HepG2 (cell line): ENCODE measurements around the gene FGFR4. TPM values are rescaled to one million over a fixed set of nuclear protein-coding genes. Genes with fewer than 3 reads are reported as not detected.

Source experiments
- ASH2L ChIP-seq: fragments of 300-600, 200-600 bp; sonication (generic); IDR thresholded peaks from 2 replicates; pipeline ENCODE4 v1.7.0; 2017; ENCODE audit warnings: low read depth, mild to moderate bottlenecking, moderate library complexity, mixed read lengths, low read length; ENCODE audit not compliant: insufficient read length
- ATF7 ChIP-seq, 2 experiments: fragments of 450-650 bp in 1 of 2; sonication (generic) in 1 of 2; formaldehyde crosslinking in 1 of 2; IDR thresholded peaks; 2 replicates each; pipeline versions ENCODE4 v1.4.0 to v1.6.1; 2016 to 2020; ENCODE audit warnings: antibody characterized with exemption in 1 of 2, mild to moderate bottlenecking in 1 of 2, missing genetic modification reagents in 1 of 2
- CEBPG ChIP-seq: IDR thresholded peaks from 2 replicates; pipeline ENCODE4 v1.6.1; 2016
- DR1 ChIP-seq: sonication (generic); formaldehyde crosslinking; IDR thresholded peaks from 2 replicates; pipeline ENCODE4 v1.8.0; 2021; ENCODE audit warnings: mild to moderate bottlenecking, missing genetic modification reagents, inconsistent platforms
- FOSL1 ChIP-seq: sonication (generic); formaldehyde crosslinking; IDR thresholded peaks from 2 replicates; pipeline ENCODE4 v1.9.0; 2021; ENCODE audit warnings: missing genetic modification reagents, borderline replicate concordance
- GATAD1 ChIP-seq: IDR thresholded peaks from 2 replicates; pipeline ENCODE4 v1.6.1; 2016; ENCODE audit warnings: missing genetic modification reagents, missing compliant biosample characterization
- GATAD2A ChIP-seq: IDR thresholded peaks from 2 replicates; pipeline ENCODE4 v1.6.1; 2016
- HNF1A ChIP-seq, 2 experiments: sonication (generic) in 1 of 2; formaldehyde crosslinking in 1 of 2; IDR thresholded peaks; 2 replicates each; pipeline versions ENCODE4 v1.4.0 to v1.6.1; 2016 to 2020; ENCODE audit warnings: borderline replicate concordance in 1 of 2, low read depth in 1 of 2, mild to moderate bottlenecking in 1 of 2, missing genetic modification reagents in 1 of 2
- JUNB ChIP-seq: sonication (generic); formaldehyde crosslinking; IDR thresholded peaks from 2 replicates; pipeline ENCODE4 v1.8.0; 2022; ENCODE audit warnings: missing genetic modification reagents, mild to moderate bottlenecking, borderline replicate concordance
- JUND ChIP-seq: sonication (generic); formaldehyde crosslinking; IDR thresholded peaks from 2 replicates; pipeline ENCODE4 v1.8.0; 2022; ENCODE audit warnings: mild to moderate bottlenecking, missing genetic modification reagents
- KDM6A ChIP-seq: IDR thresholded peaks from 2 replicates; pipeline ENCODE4 v1.6.1; 2016; ENCODE audit warnings: low read depth
- MYNN ChIP-seq: sonication (generic); formaldehyde crosslinking; IDR thresholded peaks from 2 replicates; pipeline ENCODE4 v1.4.0; 2020; ENCODE audit warnings: mild to moderate bottlenecking, low read depth, missing genetic modification reagents
- RBFOX2 ChIP-seq: fragments of 200-400 bp; formaldehyde crosslinking; IDR thresholded peaks from 2 replicates; pipeline ENCODE4 v1.6.1; 2017; ENCODE audit warnings: low read depth, mild to moderate bottlenecking, low read length
- RNF2 ChIP-seq: fragments of 450-650 bp; conservative IDR thresholded peaks from 2 replicates; pipeline ENCODE4 v1.6.1; 2016; ENCODE audit warnings: low read depth
- SUZ12 ChIP-seq: fragments of 150-350 bp; IDR thresholded peaks from 2 replicates; pipeline ENCODE4 v1.6.1; 2014; ENCODE audit warnings: low read depth, low read length
- TP53 ChIP-seq: sonication (generic); formaldehyde crosslinking; conservative IDR thresholded peaks from 2 replicates; pipeline ENCODE4 v1.4.0; 2020; ENCODE audit warnings: missing genetic modification reagents
- ZBTB44 ChIP-seq: sonication (generic); formaldehyde crosslinking; IDR thresholded peaks from 2 replicates; pipeline ENCODE4 v1.4.0; 2020; ENCODE audit warnings: missing genetic modification reagents
- ZFP37 ChIP-seq: sonication (generic); formaldehyde crosslinking; IDR thresholded peaks from 2 replicates; pipeline ENCODE4 v1.4.0; 2020; ENCODE audit warnings: missing genetic modification reagents, borderline replicate concordance
- ZNF24 ChIP-seq: fragments of 450-650 bp; IDR thresholded peaks from 2 replicates; pipeline ENCODE4 v1.6.1; 2017; ENCODE audit warnings: antibody characterized with exemption, mild to moderate bottlenecking
- ZNF354B ChIP-seq: sonication (generic); formaldehyde crosslinking; IDR thresholded peaks from 2 replicates; pipeline ENCODE4 v1.8.0; 2022; ENCODE audit warnings: mild to moderate bottlenecking, missing genetic modification reagents
- ZNF672 ChIP-seq: sonication (generic); formaldehyde crosslinking; IDR thresholded peaks from 2 replicates; pipeline ENCODE4 v1.8.1; 2022; ENCODE audit warnings: missing genetic modification reagents
- ZUFSP ChIP-seq: sonication (generic); formaldehyde crosslinking; IDR thresholded peaks from 2 replicates; pipeline ENCODE4 v1.9.0; 2021; ENCODE audit warnings: missing genetic modification reagents, mild to moderate bottlenecking, borderline replicate concordance
- polyA plus RNA-seq, 8 experiments: library from polyadenylated mRNA; depleted of rRNA in 3 of 8; stranded (reverse) in 7 of 8; unstranded in 1 of 8; fragments of >200 nt; fragmentation: Illumina TruSeq in 4 of 8; extraction: Trizol in 4 of 8; gene quantifications; 2 replicates each; pipeline versions ENCODE4 v1.2.1 to v1.2.3, GENCODE V29; 2011 to 2016; ENCODE audit warnings: low read depth in 4 of 8, missing spikeins in 1 of 8, mixed read lengths in 1 of 8; ENCODE audit not compliant: insufficient read depth in 1 of 8
- total RNA-seq, 5 experiments: library from RNA; depleted of rRNA; stranded (reverse); fragments of >200 nt; fragmentation: Illumina TruSeq; extraction: Trizol; gene quantifications; 2 replicates each; pipeline ENCODE4 v1.2.3, GENCODE V29; 2016; ENCODE audit warnings: low read depth in 1 of 5

The FGFR4 gene
- total and polyA plus RNA-seq, 2 of the 13 experiments (the other 11 are each of a cell fraction or from before 2014, with no cell fraction given): 129 to 219 TPM

GRCh38 chr5:177086654-177087397, at the start of gene FGFR4 (continued):
- TF ChIP-seq JUNB (CRISPR knock-in tag) (peak; percentile 20; the same call in 1 of the 2 replicates), ZNF672 (CRISPR knock-in tag) (0 out of 2 replicates have a peak, but pooled peaks have one; percentile 61), FOSL1 (CRISPR knock-in tag) (no peak; the same call in 1 of the 2 replicates), ATF7 (IDR thresholded peaks at IDR 0.05) (no peak), ATF7 (CRISPR knock-in tag; IDR thresholded peaks at IDR 0.05) (no peak), HNF1A (IDR thresholded peaks at IDR 0.05; ENCODE audit: low read depth) (peak; percentile 97), HNF1A (CRISPR knock-in tag; IDR thresholded peaks at IDR 0.05; ENCODE audit: borderline replicate concordance) (peak; percentile 100), SUZ12 (0 out of 2 replicates have a peak, but pooled peaks have one; percentile 2), MYNN (CRISPR knock-in tag) (no peak), RBFOX2 (peak; percentile 97), DR1 (CRISPR knock-in tag) (peak; percentile 95), GATAD2A (peak; percentile 78), KDM6A (CRISPR knock-in tag) (peak; percentile 94), ZNF354B (CRISPR knock-in tag) (no peak), ZFP37 (CRISPR knock-in tag) (0 out of 2 replicates have a peak, but pooled peaks have one; percentile 25), ZBTB44 (CRISPR knock-in tag) (peak; percentile 53; the same call in 1 of the 2 replicates), TP53 (CRISPR knock-in tag) (peak; percentile 71; the same call in 1 of the 2 replicates), CEBPG (CRISPR knock-in tag) (peak; percentile 33; the same call in 1 of the 2 replicates), ASH2L (peak; percentile 73), ZNF24 (peak; percentile 28; the same call in 1 of the 2 replicates), ZUFSP (CRISPR knock-in tag) (no peak), GATAD1 (no peak; the same call in 1 of the 2 replicates), JUND (CRISPR knock-in tag) (0 out of 2 replicates have a peak, but pooled peaks have one; percentile 24), RNF2 (0 out of 2 replicates have a peak, but pooled peaks have one; percentile 23)
